OCI-LY7 (cell line): ENCODE data around the gene ANO1. TPM values are rescaled to one million over a fixed set of nuclear protein-coding genes. Genes with fewer than 3 reads are reported as not detected.

ENCODE experiments used
- BruUV-seq: library from RNA; stranded (reverse); fragments of 400-500 nt; replicated peaks from 2 replicates; lab custom pipeline; 2021; lab: Mats Ljungman, UMichigan
- CTCF ChIA-PET: fragments of 300-600 bp; sonication (Branson Sonifier 250); formaldehyde crosslinking; loops from one replicate; lab custom pipeline; 2022; ENCODE audit warnings: antibody characterized with exemption; ENCODE audit not compliant: unreplicated experiment; lab: Charles Lee
- POLR2A ChIA-PET: fragments of 300-600 bp; sonication (Branson Sonifier 250); formaldehyde crosslinking; loops from one replicate; lab custom pipeline; 2022; ENCODE audit warnings: antibody characterized with exemption; lab: Charles Lee
- DNase-seq: peaks from one replicate; pipeline ENCODE4 v3.0.0-alpha.2; 2015; ENCODE audit warnings: low spot score
- H2AFZ ChIP-seq: fragments of 200-600 bp; sonication (generic), shearing (Covaris generic); 2 replicates; pipeline ENCODE4 v1.6.1; 2014; ENCODE audit warnings: mild to moderate bottlenecking, antibody characterized with exemption, low read length, moderate library complexity
- H3K27ac ChIP-seq: fragments of 200-600 bp; sonication (generic); 2 replicates; pipeline ENCODE4 v1.5.1; 2014; ENCODE audit warnings: mixed run types, low read depth, mild to moderate bottlenecking, moderate library complexity, low read length, inconsistent platforms; ENCODE audit not compliant: poor library complexity, severe bottlenecking
- H3K36me3 ChIP-seq: fragments of 200-600 bp; sonication (generic); 2 replicates; pipeline ENCODE4 v1.6.1; 2014; ENCODE audit warnings: mild to moderate bottlenecking, antibody characterized with exemption, low read length, moderate library complexity, mixed read lengths; ENCODE audit not compliant: insufficient read depth
- H3K4me1 ChIP-seq: fragments of 200-600 bp; sonication (generic); 2 replicates; pipeline ENCODE4 v1.5.1; 2014; ENCODE audit warnings: mild to moderate bottlenecking, low read length; ENCODE audit not compliant: insufficient read depth, poor library complexity, severe bottlenecking
- H3K4me2 ChIP-seq: fragments of 200-600 bp; sonication (generic); 2 replicates; pipeline ENCODE4 v1.6.1; 2014; ENCODE audit warnings: mild to moderate bottlenecking, low read length
- H3K4me3 ChIP-seq: fragments of 200-600 bp; sonication (generic); 2 replicates; pipeline ENCODE4 v1.5.1; 2014; ENCODE audit warnings: mild to moderate bottlenecking, low read depth, low read length; ENCODE audit not compliant: poor library complexity, severe bottlenecking
- H3K79me2 ChIP-seq: fragments of 200-600 bp; sonication (generic); 2 replicates; pipeline ENCODE4 v1.6.1; 2016; ENCODE audit warnings: low read depth, mild to moderate bottlenecking, low read length, moderate library complexity, mixed read lengths; ENCODE audit not compliant: insufficient read depth
- H3K9me2 ChIP-seq: fragments of 200-600 bp; sonication (generic); 2 replicates; pipeline ENCODE4 v1.6.1; 2016; ENCODE audit warnings: mild to moderate bottlenecking, low read length, mixed read lengths; ENCODE audit not compliant: insufficient read depth
- H3K9me3 ChIP-seq: fragments of 200-600 bp; sonication (generic); 2 replicates; pipeline ENCODE4 v1.6.1; 2014; ENCODE audit warnings: mild to moderate bottlenecking, mixed run types, low read length, mixed read lengths
- H4K20me1 ChIP-seq: fragments of 200-600 bp; sonication (generic); 2 replicates; pipeline ENCODE4 v1.6.1; 2014; ENCODE audit warnings: mild to moderate bottlenecking, antibody characterized with exemption, low read length, moderate library complexity, mixed read lengths; ENCODE audit not compliant: insufficient read depth
- EZH2phosphoT487 ChIP-seq: fragments of 200-600 bp; sonication (generic); IDR thresholded peaks from 2 replicates; pipeline ENCODE4 v1.6.1; 2018; ENCODE audit warnings: low read depth, borderline replicate concordance, mild to moderate bottlenecking, mixed run types, antibody characterized with exemption, low read length, moderate library complexity, mixed read lengths
- intact Hi-C: fragments of 100-400 bp; cut with micrococcal nuclease; formaldehyde crosslinking; loops from one replicate; pipeline ENCODE4 v1.10.0; 2022; ENCODE audit not compliant: unreplicated experiment
- total RNA-seq, 2 experiments: library from RNA; depleted of rRNA in 1 of 2; stranded (reverse); fragments of >200 nt in 1 of 2; shearing (Covaris generic) in 1 of 2; gene quantifications; 2 replicates each; pipeline ENCODE4 v1.2.3, GENCODE V29; 2014 to 2022
- TF ChIP-seq, protein P1 (sequence below): fragments of 200-600 bp; sonication (generic); conservative IDR thresholded peaks from 2 replicates; pipeline ENCODE4 v1.5.1; 2014; ENCODE audit warnings: mild to moderate bottlenecking, antibody characterized with exemption, low read length, moderate library complexity, mixed read lengths

Gene ANO1
- total RNA-seq, 2 experiments from 2014 or later: not detected

DNA sequence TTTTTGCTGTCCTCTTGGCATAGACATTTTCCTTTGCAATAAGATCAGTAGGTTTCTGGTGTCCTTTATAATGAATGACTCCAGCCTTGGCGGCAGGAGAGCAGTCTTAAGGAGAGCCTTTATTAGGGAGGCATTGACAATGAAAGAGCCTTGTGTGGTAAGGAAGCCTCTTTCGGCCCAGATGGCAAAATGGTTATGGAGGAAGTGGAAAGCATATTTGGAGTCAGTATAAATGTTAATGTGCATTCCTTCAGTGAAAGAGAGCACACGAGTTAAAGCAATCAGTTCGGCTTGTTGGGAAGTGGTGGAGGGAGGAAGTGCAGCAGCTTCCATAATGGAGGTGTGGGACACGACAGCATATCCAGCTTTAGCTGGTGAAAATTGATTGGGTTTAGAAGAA is 18.1 kb upstream of the ANO1 start:
- no peak overlapping the region for H2AFZ ChIP-seq
- H3K9me3 ChIP-seq: peaks cover 11% of the 10 kb centered on the region; the same call in 1 of the 2 replicates
- H4K20me1 ChIP-seq: no peaks in the 10 kb centered on the region
- H3K9me2 ChIP-seq: no peaks in the 10 kb centered on the region
- no peaks in the 10 kb centered on the region for H3K4me1 ChIP-seq
- ChIA-PET POLR2A (no interaction called here), CTCF (no interaction called here)
- H3K4me2 ChIP-seq: no peak overlapping the region
- H3K27ac ChIP-seq: no peak overlapping the region
- intact Hi-C loops: no loop called here
- TF ChIP-seq, protein P1, sequence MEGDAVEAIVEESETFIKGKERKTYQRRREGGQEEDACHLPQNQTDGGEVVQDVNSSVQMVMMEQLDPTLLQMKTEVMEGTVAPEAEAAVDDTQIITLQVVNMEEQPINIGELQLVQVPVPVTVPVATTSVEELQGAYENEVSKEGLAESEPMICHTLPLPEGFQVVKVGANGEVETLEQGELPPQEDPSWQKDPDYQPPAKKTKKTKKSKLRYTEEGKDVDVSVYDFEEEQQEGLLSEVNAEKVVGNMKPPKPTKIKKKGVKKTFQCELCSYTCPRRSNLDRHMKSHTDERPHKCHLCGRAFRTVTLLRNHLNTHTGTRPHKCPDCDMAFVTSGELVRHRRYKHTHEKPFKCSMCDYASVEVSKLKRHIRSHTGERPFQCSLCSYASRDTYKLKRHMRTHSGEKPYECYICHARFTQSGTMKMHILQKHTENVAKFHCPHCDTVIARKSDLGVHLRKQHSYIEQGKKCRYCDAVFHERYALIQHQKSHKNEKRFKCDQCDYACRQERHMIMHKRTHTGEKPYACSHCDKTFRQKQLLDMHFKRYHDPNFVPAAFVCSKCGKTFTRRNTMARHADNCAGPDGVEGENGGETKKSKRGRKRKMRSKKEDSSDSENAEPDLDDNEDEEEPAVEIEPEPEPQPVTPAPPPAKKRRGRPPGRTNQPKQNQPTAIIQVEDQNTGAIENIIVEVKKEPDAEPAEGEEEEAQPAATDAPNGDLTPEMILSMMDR: no peak
- no peak for TF ChIP-seq EZH2phosphoT487
- BruUV-seq: no TSS peak
- H3K4me3 ChIP-seq: no peak overlapping the region
- no peaks in the 10 kb centered on the region for H3K36me3 ChIP-seq
- no peak for DNase-seq
- H3K79me2 ChIP-seq: no peaks in the 10 kb centered on the region

DNA sequence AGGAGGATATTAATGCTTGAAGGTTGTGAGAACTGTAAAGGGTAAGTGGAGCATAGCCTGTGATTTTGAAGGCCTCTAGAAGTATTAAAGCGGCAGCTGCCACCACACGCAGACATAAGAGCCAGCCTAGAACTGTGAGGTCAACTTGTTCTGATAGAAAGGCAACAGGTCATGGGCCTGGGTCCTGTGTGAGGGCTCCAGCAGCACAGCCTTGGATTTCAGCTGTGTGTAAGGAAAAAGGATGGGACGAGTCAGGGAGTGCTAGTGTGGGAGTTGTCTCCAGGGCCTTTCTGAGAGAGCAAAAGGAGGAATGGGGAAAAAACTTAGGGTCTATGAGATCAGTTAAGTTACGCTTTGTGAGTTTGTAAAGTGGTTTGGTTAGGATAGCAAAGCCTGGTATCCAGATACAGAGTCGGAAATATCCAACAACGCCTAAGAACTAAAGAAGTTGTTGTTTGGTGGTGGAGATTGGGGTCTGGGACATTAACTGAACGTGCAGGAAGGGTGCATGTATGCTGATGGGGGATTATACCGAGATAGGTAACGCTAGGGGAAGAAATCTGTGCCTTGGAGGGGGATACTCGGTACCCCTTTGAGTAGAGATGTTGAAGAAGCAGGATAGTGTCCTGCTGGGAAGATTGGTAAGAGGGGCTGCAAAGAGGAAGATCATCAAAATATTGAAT is 17.4 kb upstream of the ANO1 start:
- no peak for DNase-seq
- no peaks in the 10 kb centered on the region for H3K36me3 ChIP-seq
- TF ChIP-seq, protein P1: no peak
- TF ChIP-seq EZH2phosphoT487: no peak
- H4K20me1 ChIP-seq: no peaks in the 10 kb centered on the region
- no TSS peak for BruUV-seq
- no peaks in the 10 kb centered on the region for H3K4me1 ChIP-seq
- ChIA-PET POLR2A (no interaction called here), CTCF (no interaction called here)
- no peak overlapping the region for H3K27ac ChIP-seq
- no peaks in the 10 kb centered on the region for H3K9me2 ChIP-seq
- intact Hi-C loops: no loop called here
- peaks cover 9% of the 10 kb centered on the region; the same call in 1 of the 2 replicates for H3K9me3 ChIP-seq
- no peaks in the 10 kb centered on the region for H3K79me2 ChIP-seq
- H2AFZ ChIP-seq: no peak overlapping the region
- H3K4me2 ChIP-seq: no peak overlapping the region
- H3K4me3 ChIP-seq: no peak overlapping the region

DNA sequence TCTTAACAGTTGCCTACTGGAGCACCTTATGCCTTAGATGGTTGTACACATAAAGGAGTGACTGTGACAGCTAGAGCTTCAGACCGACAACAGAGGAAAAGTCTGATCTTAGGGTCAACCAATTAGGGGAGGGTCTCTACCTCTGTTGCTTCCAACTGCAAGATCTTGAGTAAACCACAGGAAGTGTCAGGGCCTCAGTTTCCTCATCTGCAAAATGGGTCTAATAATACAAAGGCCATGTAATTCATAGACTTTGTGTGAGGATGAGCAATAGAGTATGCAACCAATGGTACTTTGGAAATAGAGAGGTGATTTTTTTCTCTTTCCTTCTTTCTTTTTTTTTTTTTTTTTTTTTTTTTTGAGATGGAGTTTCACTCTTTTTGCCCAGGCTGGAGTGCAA is 16.4 kb upstream of the ANO1 start:
- no peaks in the 10 kb centered on the region for H3K4me1 ChIP-seq
- POLR2A ChIA-PET: no interaction called here
- no peaks in the 10 kb centered on the region for H3K9me3 ChIP-seq
- BruUV-seq: no TSS peak
- intact Hi-C loops: no loop called here
- no peak overlapping the region for H2AFZ ChIP-seq
- H3K27ac ChIP-seq: no peak overlapping the region
- TF ChIP-seq, protein P1: no peak
- no peak for TF ChIP-seq EZH2phosphoT487
- H3K9me2 ChIP-seq: no peaks in the 10 kb centered on the region
- no peak overlapping the region for H3K4me3 ChIP-seq
- CTCF ChIA-PET: no interaction called here
- H3K79me2 ChIP-seq: no peaks in the 10 kb centered on the region
- H3K4me2 ChIP-seq: no peak overlapping the region
- DNase-seq: no peak
- H4K20me1 ChIP-seq: no peaks in the 10 kb centered on the region
- H3K36me3 ChIP-seq: no peaks in the 10 kb centered on the region
